DMS153 treated with DMSO at 0.1 percent for 48 hours (cell line): ENCODE data around the gene CDK5R1.
"Not testable (repeated sequence)": the region's sequence is repeated elsewhere in the genome, so short reads cannot be mapped to it uniquely, and the experiment has no call there.

Experiments
- DNase-seq: peaks from one replicate; lab custom pipeline; 2025; ENCODE audit not compliant: unreplicated experiment; lab: John Stamatoyannopoulos, UW

CDK5R1 gene

DNA sequence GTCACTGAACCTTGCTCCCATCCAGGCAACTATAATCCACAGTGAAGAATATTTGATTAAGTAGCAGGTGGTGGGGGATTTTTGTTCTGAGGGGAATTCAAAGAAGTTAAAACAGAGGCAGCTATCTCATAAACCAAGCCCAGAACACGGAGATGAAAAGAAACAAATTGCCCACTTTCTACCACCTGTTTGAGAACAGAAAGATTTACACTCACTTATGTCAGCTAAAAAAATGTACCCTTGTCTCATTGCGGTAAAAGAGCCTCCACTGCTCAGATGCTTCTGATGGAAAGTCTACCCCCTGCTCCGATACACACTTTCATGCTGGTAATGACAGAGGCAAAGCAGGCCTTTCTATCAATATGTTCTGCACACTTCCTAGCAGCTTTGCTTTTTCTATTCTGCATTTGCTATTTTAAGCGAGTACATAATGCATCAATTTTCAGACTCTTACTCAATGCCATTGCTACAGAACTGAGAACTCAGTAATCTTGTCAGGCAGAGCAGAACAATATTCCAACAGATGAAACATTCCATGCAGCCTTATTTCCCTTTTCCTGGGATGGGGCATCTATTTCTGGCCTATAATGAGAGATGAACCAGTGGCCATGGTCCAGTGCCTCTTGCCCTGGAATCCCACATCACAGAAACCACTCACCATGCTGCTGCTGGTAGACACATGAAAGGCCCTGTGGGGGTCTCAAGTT is 29.0 kb downstream of the CDK5R1 start:
- DNase-seq, result no peak

DNA sequence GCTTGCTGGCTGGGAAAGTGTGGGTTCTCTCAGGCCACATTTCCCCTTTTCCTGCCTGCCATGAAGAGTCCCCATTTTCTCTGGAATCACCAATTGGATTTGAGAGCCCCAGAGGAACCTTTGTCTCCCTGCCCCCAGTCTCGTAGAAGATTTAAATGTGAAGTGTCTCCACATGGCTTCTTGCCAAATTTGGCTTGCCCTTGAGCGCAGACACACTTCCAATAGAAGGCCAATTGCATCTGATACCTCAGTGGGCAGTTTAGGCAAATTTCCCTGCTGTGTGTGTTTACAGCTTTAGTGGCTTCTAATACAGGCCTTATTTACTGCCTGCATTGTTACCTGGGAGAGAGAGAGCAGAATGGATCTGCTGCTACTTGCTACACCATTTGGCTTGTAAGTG is 29.7 kb downstream of the CDK5R1 start:
- DNase-seq, result peak; percentile 15

DNA sequence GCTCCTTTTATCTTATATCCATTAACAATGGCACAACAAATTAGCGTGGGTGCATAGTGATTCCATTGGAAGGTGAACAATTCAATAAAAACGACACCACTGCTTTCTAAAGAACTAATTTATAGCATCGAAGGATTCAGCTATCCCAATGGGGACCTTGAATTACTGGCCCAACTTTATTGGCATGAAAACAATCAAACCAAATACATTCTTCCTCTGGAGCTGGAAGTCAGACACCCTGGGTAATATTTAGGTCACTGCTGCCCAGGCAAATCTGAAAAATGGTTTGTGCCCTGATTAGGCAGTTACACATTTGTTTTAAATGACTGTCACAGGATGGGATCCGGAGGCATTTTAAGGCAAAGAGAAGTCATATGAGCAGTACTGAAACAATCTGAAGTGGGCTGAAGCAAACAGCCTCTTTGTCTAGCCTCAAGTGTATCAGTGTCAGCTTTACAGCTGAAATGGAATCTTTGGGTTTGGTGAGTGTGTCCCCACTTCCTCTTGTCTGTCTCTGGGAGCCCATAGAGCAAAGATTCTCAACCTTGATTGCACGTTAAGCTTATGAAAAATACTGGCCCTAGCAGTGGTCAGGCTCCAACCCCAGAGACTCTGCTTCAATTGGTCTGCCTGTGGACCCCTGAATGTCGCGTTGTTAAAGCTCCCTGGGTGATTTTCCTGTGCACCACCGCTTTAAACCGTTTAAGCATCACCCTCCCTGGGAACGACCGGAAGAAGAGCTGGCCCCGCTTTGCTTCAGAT is 30.3 kb downstream of the CDK5R1 start:
- DNase-seq, result peak; percentile 6

DNA sequence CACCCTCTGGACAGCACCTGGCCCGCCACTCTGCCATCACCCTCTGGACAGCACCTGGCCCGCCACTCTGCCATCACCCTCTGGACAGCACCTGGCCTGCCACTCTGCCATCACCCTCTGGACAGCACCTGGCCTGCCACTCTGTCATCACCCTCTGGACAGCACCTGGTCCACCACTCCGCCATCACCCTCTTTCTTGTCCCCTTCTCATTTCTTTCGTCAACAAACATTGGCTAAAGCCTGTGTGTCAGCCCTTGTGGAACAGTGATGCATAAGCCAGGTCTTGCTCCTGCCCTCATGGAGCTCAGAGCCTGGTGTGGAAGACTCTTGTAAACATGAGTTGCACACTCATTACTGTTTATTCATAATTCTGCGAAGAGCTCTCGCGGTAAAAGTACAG is 31.2 kb downstream of the CDK5R1 start:
- DNase-seq, result no peak

DNA sequence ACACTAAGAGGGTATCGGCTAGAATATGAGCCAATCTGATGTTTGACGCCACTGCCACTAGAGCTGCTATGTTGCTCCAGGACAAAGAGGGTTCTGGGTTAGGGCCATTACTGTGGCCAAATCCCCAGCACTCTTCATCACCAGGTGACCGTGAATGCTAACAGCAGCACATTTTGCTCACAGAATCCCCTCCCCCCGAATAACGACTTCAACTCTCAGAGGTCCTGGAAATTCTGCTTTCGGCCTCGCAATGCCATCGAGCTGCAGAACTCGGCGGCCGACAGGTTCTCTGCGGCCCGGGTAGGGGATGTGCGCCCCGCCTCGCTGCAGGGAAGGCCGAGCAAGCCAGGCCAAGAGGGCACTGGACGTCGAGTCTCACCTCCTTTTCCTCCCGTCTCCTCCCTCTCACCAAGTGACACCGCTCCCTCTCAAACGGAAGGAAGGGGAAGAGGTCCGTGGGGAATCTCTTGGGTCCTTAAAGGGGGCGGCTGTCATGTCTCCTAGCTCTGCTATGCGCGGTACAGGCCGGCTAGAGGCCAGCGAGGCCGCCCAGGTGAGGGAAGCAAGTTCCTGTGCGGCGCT is 31.9 kb downstream of the CDK5R1 start:
- no peak for DNase-seq

DNA sequence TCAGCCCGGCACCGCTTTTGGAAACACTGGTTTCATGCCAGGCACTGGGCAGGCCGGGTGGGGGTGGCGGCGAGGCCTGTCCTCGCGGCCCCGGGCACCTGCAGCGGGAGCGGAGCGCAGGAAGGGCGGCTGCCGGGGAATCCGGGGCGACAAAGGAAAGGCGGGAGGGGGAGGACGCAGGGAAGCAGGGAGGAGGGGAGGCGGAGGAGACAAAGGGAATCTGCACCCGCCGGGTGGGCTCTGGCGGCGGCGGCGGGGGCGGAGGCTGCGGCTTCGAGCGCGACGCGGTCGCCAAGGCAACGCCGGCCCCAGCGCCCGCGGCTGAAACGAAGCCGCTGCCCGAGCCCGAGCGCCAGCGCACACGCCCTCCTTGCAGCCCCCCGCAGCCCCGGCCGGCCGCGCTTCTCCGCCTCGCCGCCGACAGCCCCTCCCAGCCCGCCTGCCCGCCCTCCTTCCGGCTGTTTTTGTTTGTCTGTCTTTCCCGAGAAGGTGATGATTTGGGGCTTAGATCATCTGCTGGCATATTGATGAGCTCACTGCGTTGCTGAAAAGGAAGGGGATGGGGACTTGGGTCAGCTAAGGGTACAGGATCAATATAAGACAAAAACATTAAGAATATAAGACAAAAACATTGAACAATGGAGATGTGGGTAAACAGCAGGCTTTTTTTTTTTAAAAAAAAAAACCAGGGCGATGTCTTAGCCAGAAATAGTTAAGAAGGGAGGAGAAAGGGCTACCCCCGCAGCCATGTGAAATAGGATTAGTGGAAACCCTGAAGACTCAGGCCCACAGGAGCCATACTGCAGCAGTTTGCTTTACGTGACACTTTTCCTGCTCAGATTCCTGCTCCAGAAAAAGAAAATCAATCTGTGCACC is 32.7 kb downstream of the CDK5R1 start:
- peak; percentile 35 for DNase-seq

DNA sequence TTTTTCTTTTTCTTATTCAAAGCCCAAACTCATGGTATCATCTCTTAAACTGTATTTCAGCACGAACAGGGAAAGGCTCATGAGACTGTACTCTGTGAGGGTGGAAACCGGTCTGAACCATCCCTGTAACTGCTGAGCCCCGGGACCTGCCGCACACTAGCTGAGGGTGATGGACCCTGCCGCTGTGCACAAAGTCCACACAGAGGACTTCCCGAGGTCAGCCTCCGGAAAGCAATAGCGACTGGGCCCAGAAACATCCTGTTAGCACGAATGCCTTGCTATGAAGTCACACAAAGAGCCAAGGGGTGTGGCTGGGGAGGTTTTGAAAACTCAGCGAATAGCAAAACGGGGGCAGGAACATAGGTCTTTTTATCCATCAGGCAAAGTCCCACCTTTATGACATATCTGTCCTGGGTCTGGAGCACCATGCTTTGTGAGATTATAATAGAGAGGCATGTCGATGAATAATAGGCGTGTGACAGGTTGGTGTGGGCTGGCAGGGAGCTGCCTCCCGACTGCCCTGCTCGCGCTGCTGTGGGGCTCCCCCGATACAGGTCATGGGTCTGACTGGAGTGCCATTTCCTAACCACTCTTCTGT is 33.4 kb downstream of the CDK5R1 start:
- DNase-seq, result peak; percentile 59

DNA sequence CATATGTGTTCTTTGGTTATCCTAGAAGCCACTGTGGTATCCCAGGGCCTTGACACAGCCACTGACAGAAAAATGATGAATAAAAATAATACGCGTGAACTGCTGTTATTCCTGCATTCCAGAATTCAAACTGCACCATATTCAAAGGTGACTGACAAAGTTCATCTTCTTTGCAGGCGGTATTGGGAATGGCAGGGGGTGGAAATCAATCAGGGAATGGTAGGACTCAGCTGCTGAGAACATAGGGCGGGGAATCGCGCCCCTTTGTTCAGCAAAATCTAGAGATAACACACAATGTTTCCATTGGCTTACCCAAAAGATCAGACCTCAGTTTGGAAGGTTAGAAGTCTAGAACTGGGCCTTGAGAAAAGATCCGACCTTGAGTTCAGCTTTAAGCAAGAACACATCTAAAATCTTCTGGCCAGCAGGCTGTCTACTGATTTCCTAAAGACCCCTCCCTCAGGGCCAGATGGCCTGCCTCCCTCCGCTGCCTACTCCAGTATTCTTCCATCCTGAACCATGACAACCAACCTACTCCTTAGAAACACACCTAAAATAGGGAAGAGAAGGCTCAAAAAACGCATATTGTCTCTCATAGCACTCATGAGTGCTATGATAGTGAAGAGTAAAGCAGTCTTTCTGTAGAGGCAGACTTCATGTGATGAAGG is 34.1 kb downstream of the CDK5R1 start:
- no peak for DNase-seq

DNA sequence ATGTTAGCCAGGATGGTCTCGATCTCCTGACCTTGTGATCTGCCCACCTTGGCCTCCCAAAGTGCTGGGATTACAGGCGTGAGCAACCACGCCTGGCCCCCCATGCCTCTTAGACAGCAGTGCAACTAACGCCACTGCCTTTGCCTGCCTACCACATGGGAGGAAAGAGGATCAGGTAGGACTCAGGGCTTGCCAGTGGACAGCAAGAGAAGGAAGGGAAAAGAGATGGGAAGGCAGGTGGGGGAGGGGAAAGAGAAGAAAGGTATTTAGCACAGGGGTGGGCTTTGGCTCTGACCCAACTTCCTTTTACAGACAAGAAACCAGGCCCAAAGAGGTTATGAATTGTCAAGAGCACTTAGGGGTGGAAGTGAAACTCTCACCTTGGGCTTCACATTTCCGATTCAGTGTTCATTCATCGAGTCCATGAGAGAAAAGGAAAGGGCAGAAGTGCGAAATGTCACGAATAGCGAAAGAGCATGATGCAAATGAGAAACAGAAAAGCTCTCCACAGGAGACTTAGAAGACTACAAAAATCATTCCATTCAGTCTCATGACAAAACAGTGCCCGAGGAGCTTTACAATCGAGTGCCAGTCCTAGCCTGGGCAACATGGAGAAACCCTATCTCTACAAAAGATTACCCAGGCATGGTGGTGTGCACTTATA is 36.4 kb downstream of the CDK5R1 start:
- DNase-seq, result no peak

DNA sequence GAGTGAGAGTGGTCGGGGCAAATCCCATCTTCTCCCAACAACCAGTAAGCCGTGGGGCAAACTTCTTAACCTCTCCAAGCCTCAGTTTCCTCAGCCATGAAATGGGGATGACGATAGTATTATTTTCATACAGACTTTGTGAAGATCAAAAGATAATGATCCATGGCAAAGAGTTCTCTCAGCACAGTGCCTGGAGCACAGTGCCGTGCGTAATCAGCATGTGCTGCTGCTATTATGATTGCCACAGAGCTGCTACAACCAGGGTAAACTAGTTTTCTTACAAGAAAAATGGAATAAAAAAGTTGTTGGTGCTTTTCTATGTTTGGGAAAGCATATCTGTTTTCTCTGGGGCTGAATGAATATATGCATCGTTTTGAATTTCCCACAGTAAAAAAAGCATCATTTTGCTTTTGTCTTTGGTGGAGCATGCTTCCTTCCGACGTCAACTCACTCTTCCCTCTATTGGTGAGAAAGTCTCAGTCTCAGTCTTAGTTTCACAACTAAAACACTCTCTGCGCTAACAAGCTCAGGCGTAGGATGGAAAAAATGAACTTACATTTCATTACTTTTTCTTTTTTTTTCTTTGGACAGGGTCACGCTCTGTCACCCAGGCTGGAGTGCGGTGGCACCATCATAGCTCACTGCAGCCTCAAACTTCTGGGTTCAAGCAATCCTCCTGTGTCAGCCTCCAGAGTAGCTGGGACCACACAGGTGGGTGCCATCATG is 37.2 kb downstream of the CDK5R1 start:
- DNase-seq, result no peak

DNA sequence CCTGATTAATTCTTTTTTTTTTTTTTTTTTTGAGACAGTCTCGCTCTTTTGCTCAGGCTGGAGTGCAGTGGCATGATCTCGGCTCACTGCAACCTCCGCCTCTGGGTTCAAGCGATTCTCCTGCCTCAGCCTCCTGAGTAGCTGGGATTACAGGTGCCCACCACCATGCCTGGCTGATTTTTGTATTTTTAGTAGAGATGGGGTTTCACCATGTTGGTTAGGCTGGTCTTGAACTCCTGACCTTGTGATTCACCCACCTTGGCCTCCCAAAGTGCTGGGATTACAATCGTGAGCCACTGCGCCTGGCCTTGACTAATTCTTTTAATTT is 37.7 kb downstream of the CDK5R1 start:
- DNase-seq, result not testable (repeated sequence)

DNA sequence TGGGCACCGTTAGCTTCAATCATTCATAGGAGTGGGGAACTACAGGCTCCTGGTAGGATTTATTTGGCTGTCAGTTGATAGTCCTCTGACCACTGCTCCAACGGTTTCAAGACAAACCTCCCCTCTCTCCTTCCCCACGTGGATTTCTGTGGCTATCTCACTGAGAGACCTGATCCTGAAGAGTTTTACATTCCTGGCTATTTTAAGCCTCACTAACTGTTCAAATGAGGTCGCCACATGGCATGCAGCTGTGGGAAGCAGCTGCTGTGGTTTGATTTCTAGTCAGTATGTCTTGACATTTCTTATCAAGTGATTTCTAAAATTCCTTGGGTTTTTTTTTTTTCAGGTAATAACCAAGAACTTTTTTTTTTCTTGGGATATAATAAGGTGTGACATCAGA is 38.3 kb downstream of the CDK5R1 start:
- no peak for DNase-seq

DNA sequence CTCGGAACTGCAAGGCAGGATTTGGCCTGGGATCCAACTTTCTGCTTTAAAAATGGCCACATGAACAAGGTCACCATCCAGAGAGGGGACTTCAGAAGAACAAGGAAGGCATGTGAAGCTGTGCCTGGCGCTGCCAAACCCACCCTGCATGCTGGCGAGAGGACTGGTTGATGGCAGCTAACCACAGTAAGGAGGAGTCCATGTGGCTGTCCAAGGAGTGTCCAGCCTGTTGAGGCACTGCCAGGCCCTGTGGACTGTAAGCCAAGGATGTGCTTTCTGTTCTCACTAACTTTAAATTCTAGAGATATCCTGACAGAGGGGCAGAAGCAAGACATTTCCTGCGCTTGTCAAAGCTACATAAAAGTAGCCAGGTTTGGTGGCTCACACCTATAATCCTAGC is 40.4 kb downstream of the CDK5R1 start:
- DNase-seq, result no peak

DNA sequence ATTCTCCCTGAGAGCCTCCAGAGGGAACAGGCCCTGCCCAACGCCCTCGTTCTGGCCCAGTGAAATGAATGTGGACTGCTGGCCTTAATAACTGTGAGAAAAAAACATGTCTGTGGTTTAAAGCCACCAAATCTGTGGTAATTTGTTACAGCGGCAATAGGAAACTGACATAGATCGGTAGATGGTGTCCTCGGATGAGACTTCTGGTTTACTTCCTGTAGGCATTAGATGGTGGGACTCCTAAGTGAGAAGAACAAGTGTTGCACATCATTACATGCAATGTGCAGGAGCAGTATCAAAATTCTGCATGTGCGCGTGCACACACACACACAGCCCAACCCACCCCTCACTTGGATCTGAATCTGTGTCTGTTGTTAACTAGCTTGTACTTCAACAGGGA is 42.0 kb downstream of the CDK5R1 start:
- no peak for DNase-seq

DNA sequence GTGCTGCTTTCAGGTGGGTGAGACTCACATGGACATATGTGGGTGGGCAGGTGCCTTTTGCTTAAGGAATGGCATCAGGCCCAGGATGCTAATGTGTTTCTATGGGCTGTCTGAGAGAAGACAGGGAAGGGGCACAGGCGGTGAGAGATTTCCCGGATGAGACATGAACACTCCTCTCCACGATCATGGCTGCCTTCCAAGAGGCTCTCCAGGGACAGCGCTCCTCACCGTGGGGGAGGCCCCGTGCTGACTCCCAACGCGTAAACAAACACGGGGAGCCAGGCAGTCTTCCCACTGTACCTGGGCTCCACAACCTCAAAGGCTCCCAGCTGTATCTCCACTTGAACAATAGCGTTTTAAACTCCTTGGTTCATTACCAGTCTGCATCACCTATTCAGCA is 42.8 kb downstream of the CDK5R1 start:
- DNase-seq, result peak; percentile 54

DNA sequence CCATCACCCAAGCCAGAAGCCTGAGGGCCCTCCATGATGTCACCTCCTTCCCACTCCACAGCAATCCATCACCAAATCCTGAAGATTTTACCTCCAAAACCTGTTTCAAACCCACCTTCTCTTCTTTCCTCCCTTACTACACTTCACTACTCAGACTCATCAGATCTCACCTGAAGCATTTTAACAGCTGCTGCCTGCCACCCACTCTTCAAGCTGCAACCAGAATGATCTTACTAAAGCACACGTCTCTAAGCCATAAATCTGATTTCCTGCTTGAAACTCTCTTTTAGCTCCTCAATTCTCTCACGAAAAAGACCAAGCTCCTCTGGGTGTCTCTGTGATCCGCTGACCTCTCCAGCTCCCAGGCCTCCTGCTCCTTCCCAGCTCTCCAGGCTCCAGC is 46.5 kb downstream of the CDK5R1 start:
- DNase-seq, result no peak

DNA sequence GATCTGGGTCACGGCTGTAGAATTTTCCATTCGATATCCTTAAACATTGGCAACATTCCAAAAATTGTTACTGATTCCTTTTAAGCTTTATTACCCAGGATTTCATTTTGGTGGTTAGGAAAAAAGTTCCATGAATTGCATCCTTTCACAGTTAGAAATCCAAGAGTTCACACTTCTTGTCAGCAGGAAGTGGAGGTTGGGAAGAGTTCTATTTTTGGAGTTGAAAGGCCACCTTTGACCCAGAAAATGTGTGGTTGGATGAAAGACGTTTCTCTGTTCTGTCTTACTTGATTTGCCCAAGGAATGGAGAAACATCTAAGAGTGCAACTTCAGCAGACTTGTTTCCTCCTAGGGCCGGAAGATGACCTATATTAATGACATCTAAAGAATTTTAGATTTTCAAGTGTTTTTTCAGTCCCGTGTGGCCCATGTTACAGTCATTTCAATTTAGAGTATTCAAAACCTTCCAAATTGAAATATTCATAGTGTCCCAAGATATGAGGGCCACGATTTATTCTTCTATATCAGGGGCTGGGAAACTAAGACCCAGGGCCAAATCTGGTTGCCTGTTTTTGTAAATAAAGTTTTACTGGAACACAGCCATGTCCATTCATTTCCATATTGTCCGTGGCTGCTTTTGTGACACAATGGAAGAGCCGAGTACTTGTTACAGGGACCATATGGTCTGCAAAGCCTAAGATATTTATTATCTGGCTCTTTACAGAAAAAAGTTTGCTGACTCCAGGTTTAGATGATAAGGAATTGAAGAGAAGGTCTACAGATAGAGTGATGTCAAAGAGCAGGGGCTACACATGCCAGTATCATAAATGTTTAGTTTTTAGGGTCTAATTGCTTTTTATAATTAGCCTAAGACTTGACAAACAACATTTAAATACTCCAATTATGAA is 50.2 kb downstream of the CDK5R1 start:
- DNase-seq, result no peak
